PC-3 (cell line): ENCODE data around the gene FAM120B.

Experiments
- CTCF ChIP-seq: fragments of 300-600 bp; sonication (generic); conservative IDR thresholded peaks from 2 replicates; pipeline ENCODE4 v1.5.1; 2017; ENCODE audit warnings: antibody characterized with exemption, low read depth, mild to moderate bottlenecking, low read length
- EZH2 ChIP-seq: fragments of 300-600 bp; sonication (generic); IDR thresholded peaks from one replicate; pipeline ENCODE4 v1.6.1; 2017; ENCODE audit warnings: antibody characterized with exemption, mild to moderate bottlenecking, low read length; ENCODE audit not compliant: unreplicated experiment

- TF ChIP-seq CTCF = no peak
- TF ChIP-seq EZH2 = no peak
These were observed 59.8 kb downstream of the FAM120B start for GRCh38 chr6:170366248-170366960.
